ENCODE measurements around the gene MACROH2A2.
"Not testable (repeated sequence)": the region's sequence is repeated elsewhere in the genome, so short reads cannot be mapped to it uniquely, and the experiment has no call there.

Gene MACROH2A2

DNA sequence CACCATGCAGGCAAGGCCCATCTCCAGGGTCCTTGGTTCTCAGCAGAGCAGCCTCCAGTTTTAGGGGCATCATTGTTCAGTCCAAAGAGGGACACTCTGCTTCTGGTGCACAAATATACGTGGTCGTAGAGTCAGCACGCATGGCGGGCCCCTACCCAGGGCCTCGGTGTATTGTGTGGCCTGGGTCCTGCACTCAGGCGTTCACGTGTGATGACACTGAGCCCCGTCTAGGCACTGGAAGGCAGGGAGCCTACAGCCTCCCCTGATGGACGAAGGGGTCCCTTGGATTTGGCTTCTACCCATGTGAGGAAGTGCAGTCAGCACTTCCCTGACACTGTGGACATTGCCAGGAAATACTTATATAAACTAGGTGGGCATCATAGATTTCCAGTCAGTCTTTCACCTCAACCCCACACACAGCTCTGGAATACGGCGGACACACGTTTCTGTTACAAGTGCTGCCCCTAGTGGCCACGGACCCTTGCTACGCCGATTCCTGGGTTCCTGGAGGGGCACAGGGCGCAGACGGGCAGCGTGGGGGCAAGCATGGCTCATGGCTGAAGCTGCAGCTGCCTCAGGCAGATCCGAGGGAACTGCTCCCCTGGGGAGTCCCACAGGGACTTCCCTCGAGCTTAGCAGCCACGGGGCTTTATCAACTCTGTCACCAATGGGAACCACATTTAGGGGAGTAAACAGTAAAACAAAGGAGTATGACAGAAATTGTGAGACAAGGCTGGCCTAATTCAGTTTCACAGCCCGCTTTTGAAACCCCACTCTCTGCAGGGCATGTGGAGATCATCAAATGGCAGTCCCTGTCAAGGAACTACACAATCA is 54.5 kb downstream of the MACROH2A2 start:
- no peak for FAIRE-seq

GRCh38 chr10:70109064-70109729 is 56.6 kb downstream of the MACROH2A2 start:
- FAIRE-seq, result no peak

- no peak for FAIRE-seq
Measured at GRCh38 chr10:70111496-70111895, 58.9 kb downstream of the MACROH2A2 start.

GRCh38 chr10:70112071-70112470 is 59.4 kb downstream of the MACROH2A2 start:
- no peak for FAIRE-seq

GRCh38 chr10:70114902-70115301 is 62.3 kb downstream of the MACROH2A2 start:
- FAIRE-seq, result no peak

GRCh38 chr10:70115948-70116682 is 63.5 kb downstream of the MACROH2A2 start:
- FAIRE-seq, result no peak

GRCh38 chr10:70117646-70118045 is 65.0 kb downstream of the MACROH2A2 start:
- no peak for FAIRE-seq

- FAIRE-seq, result no peak
Measured at GRCh38 chr10:70118196-70118595, 65.5 kb downstream of the MACROH2A2 start.

- FAIRE-seq, result no peak
Measured at GRCh38 chr10:70119197-70119596, 66.6 kb downstream of the MACROH2A2 start.

DNA sequence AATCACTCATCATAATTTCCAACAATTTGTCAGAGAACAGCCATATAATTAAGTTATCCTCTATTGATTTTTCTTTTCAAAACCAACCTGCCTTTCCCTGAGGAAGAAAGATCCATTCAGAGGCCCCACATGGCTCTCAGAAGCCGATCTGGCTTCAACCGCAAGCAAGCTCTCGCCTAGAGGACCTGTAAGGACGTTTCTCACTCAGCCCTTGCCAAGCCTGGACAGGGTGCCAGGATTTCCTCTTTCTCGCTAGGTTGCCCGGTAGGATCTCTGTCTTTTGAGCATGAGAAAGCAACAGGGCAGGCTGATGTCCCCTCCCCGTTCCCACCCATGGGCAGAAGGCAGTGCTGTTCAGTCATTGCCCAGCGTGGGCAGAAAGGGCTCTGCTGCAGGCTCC is 67.0 kb downstream of the MACROH2A2 start:
- FAIRE-seq, result no peak

- FAIRE-seq, result no peak
Measured at GRCh38 chr10:70120417-70120816, 67.8 kb downstream of the MACROH2A2 start.

GRCh38 chr10:70121281-70121949 is 68.8 kb downstream of the MACROH2A2 start:
- no peak for FAIRE-seq

DNA sequence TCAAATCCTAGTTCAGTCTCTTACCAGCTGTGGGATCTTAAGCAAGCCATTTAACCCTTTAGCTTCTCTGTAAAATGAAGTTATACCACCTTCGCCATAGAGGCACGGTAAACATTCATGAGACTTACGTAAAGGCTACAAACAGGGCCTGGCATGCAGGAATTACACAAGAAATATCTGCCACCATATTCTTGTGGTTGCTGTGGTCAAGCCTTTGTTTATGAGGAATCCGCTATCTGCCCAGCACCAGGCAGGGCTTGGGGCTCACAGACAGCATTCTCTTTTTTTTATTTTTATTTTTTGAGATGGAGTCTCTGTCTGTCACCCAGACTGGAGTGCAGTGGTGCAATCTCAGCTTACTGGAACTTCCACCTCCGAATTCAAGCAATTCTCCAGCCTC is 70.1 kb downstream of the MACROH2A2 start:
- FAIRE-seq, result no peak

- FAIRE-seq, result not testable (repeated sequence)
Measured at GRCh38 chr10:70123166-70123565, 70.5 kb downstream of the MACROH2A2 start.

DNA sequence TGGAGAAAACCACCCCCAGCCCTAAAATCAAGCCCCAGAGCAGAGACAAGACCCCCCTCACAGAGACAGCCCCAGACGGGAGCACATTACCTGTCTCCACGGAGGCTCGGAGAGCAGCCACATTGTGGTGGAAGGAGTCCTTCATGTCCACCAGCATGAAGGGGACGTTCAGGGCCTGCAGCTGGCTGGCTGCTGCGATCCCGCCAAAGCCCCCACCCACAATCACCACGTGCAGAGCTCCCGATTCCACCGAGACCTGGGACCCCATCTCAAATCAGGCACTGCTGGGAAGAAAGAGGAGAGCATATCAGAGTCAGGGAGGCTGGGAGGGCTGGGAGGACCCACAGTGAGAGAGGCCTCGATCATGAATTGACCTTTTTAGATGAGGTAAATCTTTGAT is 71.2 kb downstream of the MACROH2A2 start:
- FAIRE-seq, result no peak

DNA sequence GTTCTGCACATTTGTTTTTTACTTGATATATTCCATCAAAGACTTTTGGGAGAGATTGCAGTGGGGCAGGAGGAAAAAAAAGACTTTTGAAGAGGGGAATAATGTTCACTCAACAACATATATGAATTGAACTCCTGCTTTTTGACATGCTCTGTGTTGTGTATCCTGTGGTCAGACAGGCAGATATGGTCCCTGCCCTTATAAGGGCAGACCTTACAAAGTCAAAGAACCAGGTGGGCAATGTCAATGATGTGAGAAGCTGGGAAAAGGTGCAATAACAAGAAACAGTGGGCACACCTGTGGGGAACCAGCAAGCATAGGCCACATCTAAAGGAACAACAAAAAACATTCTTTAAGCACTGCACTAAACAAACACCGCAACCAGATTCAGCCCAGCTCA is 71.8 kb downstream of the MACROH2A2 start:
- no peak for FAIRE-seq

DNA sequence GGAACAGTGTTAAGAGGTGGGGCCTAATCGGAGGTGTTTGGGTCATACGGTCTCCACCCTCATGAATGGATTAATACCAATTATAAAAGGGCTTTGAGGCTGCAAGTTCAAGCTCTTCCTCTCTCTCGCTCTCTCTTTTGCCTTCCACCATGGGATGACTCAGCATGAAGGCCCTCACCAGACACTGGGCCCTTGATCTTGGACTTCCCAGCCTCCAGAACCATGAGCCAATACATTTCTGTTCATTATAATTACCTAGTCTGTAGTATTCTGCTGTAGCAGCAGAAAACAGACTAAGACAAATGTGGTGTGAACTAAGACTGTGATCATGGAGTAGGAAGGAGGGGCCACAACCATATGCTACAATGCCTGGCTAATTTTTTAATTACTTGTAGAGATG is 72.3 kb downstream of the MACROH2A2 start:
- FAIRE-seq, result no peak

- FAIRE-seq, result no peak
Measured at GRCh38 chr10:70125918-70126552, 73.4 kb downstream of the MACROH2A2 start.

DNA sequence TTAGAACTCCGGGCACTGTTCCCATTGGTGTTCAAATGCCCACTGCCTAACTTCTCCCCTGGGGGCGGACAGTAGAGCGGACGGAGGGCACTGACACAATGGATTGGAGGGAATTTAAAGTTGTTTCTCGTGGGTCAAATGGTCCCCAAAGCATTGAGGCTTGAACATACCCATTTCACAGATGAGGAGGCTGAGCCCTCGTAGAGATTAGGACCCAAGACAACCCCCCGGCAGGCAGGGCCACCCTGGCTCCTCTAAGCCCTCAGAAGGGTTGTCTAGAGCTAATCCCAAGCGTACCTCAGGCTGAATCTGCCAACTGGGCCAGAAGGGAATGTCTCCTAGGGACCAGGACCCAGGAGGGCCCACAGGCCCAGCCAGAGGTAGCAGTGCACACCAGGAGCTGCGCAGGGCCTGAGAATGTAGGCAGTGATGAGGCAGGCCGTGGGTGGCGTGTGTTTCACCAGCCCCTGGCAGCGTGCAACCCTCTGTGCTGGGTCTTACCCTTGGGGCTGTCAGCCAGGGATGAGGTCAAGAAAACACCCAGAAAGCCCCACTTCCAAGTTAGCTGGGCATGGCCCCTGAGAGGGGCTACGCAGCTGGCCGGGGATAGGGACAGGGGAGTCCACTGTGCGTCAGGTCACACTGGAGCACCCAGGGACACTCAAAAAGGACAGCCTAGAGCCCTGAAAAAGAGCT is 74.2 kb downstream of the MACROH2A2 start:
- FAIRE-seq, result no peak

- FAIRE-seq, result no peak
Measured at GRCh38 chr10:70130878-70131559, 78.4 kb downstream of the MACROH2A2 start.

DNA sequence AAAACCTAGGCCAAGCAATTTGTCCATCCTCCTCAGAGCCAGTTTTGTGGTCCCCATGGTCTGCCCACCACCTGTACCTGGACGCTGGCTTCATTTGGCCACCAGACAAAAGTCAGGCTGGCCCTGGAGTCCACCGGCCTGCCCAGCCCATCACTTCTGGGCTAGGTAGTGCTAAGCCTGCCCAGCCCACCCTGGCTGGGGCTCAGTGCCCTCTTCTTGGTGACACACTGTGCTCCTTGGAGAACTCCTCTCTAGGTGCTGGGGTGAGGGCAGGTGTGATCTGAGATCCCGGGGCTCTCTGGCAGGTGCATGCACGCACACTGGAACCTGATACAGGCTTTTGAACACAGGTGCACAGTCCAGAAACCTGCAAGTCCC is 78.9 kb downstream of the MACROH2A2 start:
- FAIRE-seq, result no peak

All from A204.1 (cell line).